IgD-negative memory B cell (primary cell): ENCODE data around the gene AIM2. TPM values are rescaled to one million over a fixed set of nuclear protein-coding genes. Genes with fewer than 3 reads are reported as not detected.

Source experiments
- H3K27ac Mint-ChIP-seq, 3 donors: one replicate each; pipeline ENCODE4 v1.8.0; 2020 to 2022; ENCODE audit warnings: mild to moderate bottlenecking in 3 of 3, mixed read lengths in 3 of 3, moderate library complexity in 1 of 3
- H3K27me3 Mint-ChIP-seq: one replicate; pipeline ENCODE4 v1.8.0; 2021; ENCODE audit warnings: mixed read lengths
- H3K36me3 Mint-ChIP-seq: one replicate; pipeline ENCODE4 v1.8.0; 2020; ENCODE audit warnings: mild to moderate bottlenecking, mixed read lengths
- H3K4me1 Mint-ChIP-seq, 3 donors: one replicate each; pipeline ENCODE4 v1.8.0; 2020 to 2022; ENCODE audit warnings: mixed read lengths in 3 of 3, mild to moderate bottlenecking in 1 of 3
- H3K4me3 Mint-ChIP-seq, 4 donors: one replicate each; pipeline ENCODE4 v1.8.0; 2020 to 2022; ENCODE audit warnings: mild to moderate bottlenecking in 4 of 4, mixed read lengths in 4 of 4, moderate library complexity in 3 of 4
- H3K9me3 Mint-ChIP-seq, 3 donors: one replicate each; pipeline ENCODE4 v1.8.0; 2020 to 2021; ENCODE audit warnings: mixed read lengths in 3 of 3, mild to moderate bottlenecking in 1 of 3
- polyA plus RNA-seq: library from polyadenylated mRNA; unstranded; fragments of 300-500 nt; fragmentation: Illumina TruSeq; gene quantifications from one replicate; pipeline ENCODE4 v1.2.3, GENCODE V29; 2021

AIM2 gene
- polyA plus RNA-seq, 1 donor from 2014 or later = 187 TPM

GRCh38 chr1:159014851-159015250, 61.7 kb downstream of the AIM2 start:
- Mint-ChIP-seq H3K4me3 (peak overlapping the region; percentile 93 to 99 (median 94)), H3K27me3 (peaks cover 2% of the 10 kb centered on the region), H3K27ac (peak overlapping the region; percentile 48 to 71 (median 59)), H3K9me3 (no peaks in the 10 kb centered on the region), H3K4me1 (peaks cover 36 to 47% (median 45%) of the 10 kb centered on the region in 3 donors), H3K36me3 (peaks cover 18% of the 10 kb centered on the region)

- Mint-ChIP-seq H3K4me1 (peaks cover 39 to 47% (median 46%) of the 10 kb centered on the region in 3 donors), H3K9me3 (no peaks in the 10 kb centered on the region), H3K36me3 (peaks cover 18% of the 10 kb centered on the region), H3K4me3 (peak overlapping the region; percentile 93 to 99 (median 94)), H3K27me3 (peaks cover 2% of the 10 kb centered on the region), H3K27ac (peak overlapping the region; percentile 59 to 99 (median 97))
These were observed 62.5 kb downstream of the AIM2 start for GRCh38 chr1:159014003-159014571.

- H3K27ac Mint-ChIP-seq = peak overlapping the region; percentile 59 to 99 (median 97)
- H3K4me3 Mint-ChIP-seq = peak overlapping the region; percentile 93 to 99 (median 94)
- peaks cover 2% of the 10 kb centered on the region for H3K27me3 Mint-ChIP-seq
- peaks cover 21% of the 10 kb centered on the region for H3K36me3 Mint-ChIP-seq
- H3K9me3 Mint-ChIP-seq = no peaks in the 10 kb centered on the region
- H3K4me1 Mint-ChIP-seq = peaks cover 45 to 52% (median 47%) of the 10 kb centered on the region in 3 donors
These were observed 64.1 kb downstream of the AIM2 start for GRCh38 chr1:159012495-159012894.

Other genes with a start within 250 kb of the AIM2 start
- gene MNDA, start 245.4 kb downstream of the AIM2 start, polyA plus RNA-seq = 25.4 TPM
- gene PYHIN1, start 145.2 kb downstream of the AIM2 start, polyA plus RNA-seq = 37.8 TPM
- gene IFI16, start 66.9 kb downstream of the AIM2 start, polyA plus RNA-seq = 213 TPM
- 0.13 TPM for gene CADM3, start 94.8 kb upstream of the AIM2 start, polyA plus RNA-seq
- gene ACKR1, start 128.1 kb upstream of the AIM2 start, polyA plus RNA-seq = not detected
- gene FCER1A, start 225.6 kb upstream of the AIM2 start, polyA plus RNA-seq = not detected